Right ventricle myocardium inferior (tissue), 1 donor: ENCODE measurements around the gene ASCL4. TPM values are rescaled to one million over a fixed set of nuclear protein-coding genes. Genes with fewer than 3 reads are reported as not detected.

Experiments used
- ATAC-seq: fragments of 200-7000 bp; cut with Tn5 transposase; one replicate; pipeline ENCODE4 v1.9.1; 2020; ENCODE audit warnings: mild to moderate bottlenecking, moderate library complexity
- DNase-seq: peaks from one replicate; pipeline ENCODE4 v3.0.0; 2021; ENCODE audit errors: missing footprints
- intact Hi-C: fragments of 100-400 bp; cut with DNase I; formaldehyde crosslinking; loops from one replicate; pipeline ENCODE4 v1.11.0; 2022
- total RNA-seq: library from RNA; stranded (reverse); fragmentation: NEBNext Ultra II Directional; extraction: Animal tissue kit (Norgen Biotek cat#: 25700); gene quantifications from one replicate; pipeline ENCODE4 v1.2.1, GENCODE V29; 2021
- donor health status: DM: no; HTN: yes; CAD: no; lungs with severe emphysema.

ASCL4 gene
- total RNA-seq, 1 donor from 2014 or later = not detected

- intact Hi-C loops = no loop called here
- ATAC-seq = no peak
- DNase-seq = no peak
Measured at GRCh38 chr12:107817250-107817649, 42.7 kb downstream of the ASCL4 start.

- intact Hi-C loops = no loop called here
- ATAC-seq (no peak), DNase-seq (no peak)
Measured at GRCh38 chr12:107818984-107819383, 44.5 kb downstream of the ASCL4 start.

DNA sequence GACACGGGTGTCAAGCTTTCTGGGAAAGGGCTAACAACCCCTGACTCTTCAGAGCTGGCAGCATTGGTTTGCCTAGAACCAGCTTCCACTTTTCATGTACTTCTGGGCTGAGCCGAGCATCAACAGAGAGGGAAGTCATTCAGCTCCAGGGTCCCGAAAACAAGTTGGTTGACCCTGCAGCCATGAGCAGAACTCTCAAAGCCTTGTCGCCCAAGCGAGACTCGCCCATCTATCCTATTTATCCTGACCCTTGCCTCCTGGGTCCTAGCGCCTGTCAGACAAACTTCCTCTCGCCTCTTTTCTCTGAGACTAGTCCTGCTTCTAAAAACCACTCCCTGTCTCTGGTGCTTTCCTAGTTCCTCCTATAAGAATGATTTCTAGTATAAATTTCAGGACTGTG, 47.9 kb downstream of the ASCL4 start:
- no peak for DNase-seq
- intact Hi-C loops = no loop called here
- no peak for ATAC-seq

Other genes starting within 250 kb of the ASCL4 start
- gene PWP1, start 88.9 kb upstream of the ASCL4 start, total RNA-seq = 13.3 TPM
- 12.5 TPM for gene PRDM4, start 13.6 kb upstream of the ASCL4 start, total RNA-seq